Measurements from ENCODE around the gene MORN5.

MORN5 gene

DNA sequence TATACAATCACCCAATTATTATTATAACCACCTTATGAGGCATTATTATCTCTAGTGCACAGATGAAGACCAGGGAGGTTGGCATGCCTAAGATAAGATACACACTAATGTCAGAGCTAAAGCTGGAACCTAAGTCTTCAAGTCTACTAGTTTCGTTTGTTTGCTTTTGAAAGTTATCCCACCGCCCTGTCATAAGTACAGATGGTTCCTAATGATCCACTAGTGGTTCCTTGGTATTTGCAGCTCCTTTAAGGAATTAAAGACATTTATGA is 14.2 kb upstream of the MORN5 start:
- ChIA-PET CTCF (interaction anchor here (0.6 to 4.9 kb wide), 8 partner anchors 9 to 205 kb away, joined by 3 to 31 read pairs (median 16); no protein-coding TSS in a partner anchor), POLR2A (interaction anchor here (1.2 kb wide), 1 partner anchor 10 kb away, joined by 3 read pairs; no protein-coding TSS in a partner anchor)
- peaks cover 21 to 75% of the 10 kb centered on the region in 2 experiments for H3K36me3 ChIP-seq (ENCODE audit: control insufficient read depth in 2 of 2, insufficient read depth in 1 of 2, low read length in 2 of 2)
- H3K4me3 ChIP-seq (ENCODE audit: low read depth, low read length) = no peak overlapping the region
- no peak overlapping the region for H3K27ac ChIP-seq (ENCODE audit: extremely low read depth, low read depth, low read length)
- no peak for TF ChIP-seq ZNF37A (tag by site-specific recombination; IDR thresholded peaks at IDR 0.05)
- TF ChIP-seq ZNF629 (tag by site-specific recombination; IDR thresholded peaks at IDR 0.05) = no peak
- TF ChIP-seq ZSCAN23 (tag by site-specific recombination; IDR thresholded peaks at IDR 0.05) = no peak
- no peak for TF ChIP-seq ZNF596 (tag by site-specific recombination; IDR thresholded peaks at IDR 0.05)
- no peaks in the 10 kb centered on the region for H3K4me1 ChIP-seq (ENCODE audit: control insufficient read depth, insufficient read depth, low read length)
- H3K9me3 ChIP-seq (ENCODE audit: control insufficient read depth, insufficient read depth, low read depth, low read length) = no peaks in the 10 kb centered on the region

DNA sequence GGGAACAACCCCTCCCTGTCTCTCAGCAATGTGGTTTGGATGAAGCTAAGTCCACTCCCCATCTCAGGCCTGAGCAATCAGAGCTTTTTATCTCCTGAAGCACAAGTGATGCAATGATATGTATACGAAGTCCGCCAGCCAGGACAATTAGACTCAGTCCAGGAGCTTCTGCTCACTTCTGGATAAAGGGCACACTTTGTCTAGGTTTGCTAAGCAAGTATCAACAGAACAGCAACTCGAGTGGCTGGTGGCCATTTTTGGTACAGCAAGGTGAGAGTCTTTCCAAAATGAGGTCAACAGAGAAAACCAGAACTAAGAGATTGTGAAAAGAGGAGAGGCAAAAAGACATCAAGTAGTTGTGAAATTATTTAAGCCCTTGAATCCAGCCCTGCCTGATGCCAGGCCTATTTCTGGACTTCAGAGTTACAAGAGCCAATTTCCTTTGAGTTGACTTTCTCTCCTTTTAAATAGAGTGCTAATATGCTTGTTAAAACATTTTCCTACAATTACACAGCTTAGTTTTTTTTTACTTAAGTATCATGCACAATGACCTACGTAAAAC is 8.4 kb upstream of the MORN5 start:
- Histone ChIP-seq H3K9me3 (ENCODE audit: control insufficient read depth, insufficient read depth, low read depth, low read length) (no peaks in the 10 kb centered on the region), H3K27ac (ENCODE audit: extremely low read depth, low read depth, low read length) (no peak overlapping the region), H3K4me1 (ENCODE audit: control insufficient read depth, insufficient read depth, low read length) (no peaks in the 10 kb centered on the region), H3K36me3 (ENCODE audit: control insufficient read depth in 2 of 2, insufficient read depth in 1 of 2, low read length in 2 of 2) (peaks cover 17 to 56% of the 10 kb centered on the region in 2 experiments), H3K4me3 (ENCODE audit: low read depth, low read length) (no peak overlapping the region)
- ChIA-PET POLR2A (interaction anchor here (1.4 kb wide), 1 partner anchor 9 kb away, joined by 3 read pairs; the partner anchor contains the start of gene MORN5), CTCF (interaction anchor here (0.7 to 2.7 kb wide), 3 partner anchors 26 to 199 kb away, joined by 3 to 11 read pairs (median 5); no protein-coding TSS in a partner anchor)
- TF ChIP-seq ZNF624 (tag by site-specific recombination; IDR thresholded peaks at IDR 0.05) (no peak), ZNF121 (tag by site-specific recombination; IDR thresholded peaks at IDR 0.05) (no peak), ZNF155 (tag by site-specific recombination; IDR thresholded peaks at IDR 0.05) (no peak), ZNF677 (tag by site-specific recombination; IDR thresholded peaks at IDR 0.05) (no peak), GFI1B (tag by site-specific recombination; IDR thresholded peaks at IDR 0.05) (no peak), ZNF202 (tag by site-specific recombination; IDR thresholded peaks at IDR 0.05; ENCODE audit: borderline replicate concordance) (no peak), ZNF10 (tag by site-specific recombination; IDR thresholded peaks at IDR 0.05) (no peak), ZNF660 (tag by site-specific recombination; IDR thresholded peaks at IDR 0.05) (no peak), ZNF555 (tag by site-specific recombination; conservative IDR thresholded peaks at IDR 0.05) (no peak), ZNF473 (tag by site-specific recombination; IDR thresholded peaks at IDR 0.05) (no peak), ZBTB21 (tag by site-specific recombination; IDR thresholded peaks at IDR 0.05) (no peak), MYNN (tag by site-specific recombination; IDR thresholded peaks at IDR 0.05; ENCODE audit: borderline replicate concordance) (no peak), ZNF596 (tag by site-specific recombination; IDR thresholded peaks at IDR 0.05) (no peak), ZFP37 (tag by site-specific recombination; IDR thresholded peaks at IDR 0.05) (no peak), ZNF830 (tag by site-specific recombination; IDR thresholded peaks at IDR 0.05; ENCODE audit: low read depth) (no peak), ZNF777 (tag by site-specific recombination; IDR thresholded peaks at IDR 0.05; ENCODE audit: borderline replicate concordance) (no peak)
- TF ChIP-seq, protein P1, sequence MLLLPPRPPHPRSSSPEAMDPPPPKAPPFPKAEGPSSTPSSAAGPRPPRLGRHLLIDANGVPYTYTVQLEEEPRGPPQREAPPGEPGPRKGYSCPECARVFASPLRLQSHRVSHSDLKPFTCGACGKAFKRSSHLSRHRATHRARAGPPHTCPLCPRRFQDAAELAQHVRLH (tag by site-specific recombination; IDR thresholded peaks at IDR 0.05) = no peak
- TF ChIP-seq, protein P2, sequence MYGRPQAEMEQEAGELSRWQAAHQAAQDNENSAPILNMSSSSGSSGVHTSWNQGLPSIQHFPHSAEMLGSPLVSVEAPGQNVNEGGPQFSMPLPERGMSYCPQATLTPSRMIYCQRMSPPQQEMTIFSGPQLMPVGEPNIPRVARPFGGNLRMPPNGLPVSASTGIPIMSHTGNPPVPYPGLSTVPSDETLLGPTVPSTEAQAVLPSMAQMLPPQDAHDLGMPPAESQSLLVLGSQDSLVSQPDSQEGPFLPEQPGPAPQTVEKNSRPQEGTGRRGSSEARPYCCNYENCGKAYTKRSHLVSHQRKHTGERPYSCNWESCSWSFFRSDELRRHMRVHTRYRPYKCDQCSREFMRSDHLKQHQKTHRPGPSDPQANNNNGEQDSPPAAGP (tag by site-specific recombination; IDR thresholded peaks at IDR 0.05) = no peak

DNA sequence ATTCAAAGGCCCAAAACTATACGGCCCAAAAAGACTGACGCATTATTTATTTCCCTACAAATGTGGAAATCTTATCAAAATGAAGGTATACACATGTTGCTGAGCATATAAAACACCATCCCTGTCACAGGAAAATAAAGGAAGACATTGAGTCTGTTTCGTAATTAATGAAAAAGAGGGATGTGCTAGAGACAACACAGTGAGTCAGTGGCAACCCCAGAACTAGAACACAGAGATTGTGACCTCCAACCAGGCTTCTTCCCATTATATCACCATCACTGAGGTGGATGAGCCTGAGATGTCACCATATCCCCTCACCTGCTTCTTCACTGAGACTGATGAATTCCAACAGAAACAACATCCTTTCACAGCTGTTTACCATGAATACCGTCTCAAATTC is 3.9 kb upstream of the MORN5 start:
- H3K36me3 ChIP-seq (ENCODE audit: control insufficient read depth in 2 of 2, insufficient read depth in 1 of 2, low read length in 2 of 2) = peaks cover 0 to 19% of the 10 kb centered on the region in 2 experiments; a peak in 2 of 3 replicates
- ChIA-PET POLR2A (no interaction called here), CTCF (interaction anchor here (1.7 to 3.9 kb wide), 4 partner anchors 11 to 109 kb away, joined by 4 to 24 read pairs (median 6); partner anchors contain the start of genes MRRF and RBM18)
- no peak overlapping the region for H3K27ac ChIP-seq (ENCODE audit: extremely low read depth, low read depth, low read length)
- H3K4me3 ChIP-seq (ENCODE audit: low read depth, low read length) = no peak overlapping the region
- no peaks in the 10 kb centered on the region for H3K4me1 ChIP-seq (ENCODE audit: control insufficient read depth, insufficient read depth, low read length)
- TF ChIP-seq MEIS1 (CRISPR knock-in tag; IDR thresholded peaks at IDR 0.05; ENCODE audit: borderline replicate concordance) = no peak
- H3K9me3 ChIP-seq (ENCODE audit: control insufficient read depth, insufficient read depth, low read depth, low read length) = no peaks in the 10 kb centered on the region

Measured in HEK293 (cell line).